ENCODE data around the gene SULT1E1. TPM values are rescaled to one million over a fixed set of nuclear protein-coding genes. Genes with fewer than 3 reads are reported as not detected.

SULT1E1 gene
- total RNA-seq, 1 donor from 2014 or later = 1.1 TPM

GRCh38 chr4:69843301-69843700, 16.6 kb downstream of the SULT1E1 start:
- no peak for DNase-seq (ENCODE audit: low read depth)
- no peak for TF ChIP-seq CTCF (IDR thresholded peaks at IDR 0.05; ENCODE audit: insufficient read depth, low read length, severe bottlenecking)
- no peaks in the 10 kb centered on the region for H3K27me3 ChIP-seq (ENCODE audit: control insufficient read depth, insufficient read depth, low read length)
- no peaks in the 10 kb centered on the region for H3K36me3 ChIP-seq (ENCODE audit: control insufficient read depth, insufficient read depth, low read length)
- FAIRE-seq = no peak
- H3K4me3 ChIP-seq (ENCODE audit: low read depth, low read length) = no peak overlapping the region

GRCh38 chr4:69838977-69839376, 21.0 kb downstream of the SULT1E1 start:
- no peak for TF ChIP-seq CTCF (IDR thresholded peaks at IDR 0.05; ENCODE audit: insufficient read depth, low read length, severe bottlenecking)
- no peak for DNase-seq (ENCODE audit: low read depth)
- Histone ChIP-seq H3K36me3 (ENCODE audit: control insufficient read depth, insufficient read depth, low read length) (no peaks in the 10 kb centered on the region), H3K27me3 (ENCODE audit: control insufficient read depth, insufficient read depth, low read length) (no peaks in the 10 kb centered on the region), H3K4me3 (ENCODE audit: low read depth, low read length) (no peak overlapping the region)
- no peak for FAIRE-seq

GRCh38 chr4:69836287-69836686, 23.7 kb downstream of the SULT1E1 start:
- FAIRE-seq (no peak), DNase-seq (ENCODE audit: low read depth) (no peak)
- no peaks in the 10 kb centered on the region for H3K27me3 ChIP-seq (ENCODE audit: control insufficient read depth, insufficient read depth, low read length)
- H3K36me3 ChIP-seq (ENCODE audit: control insufficient read depth, insufficient read depth, low read length) = no peaks in the 10 kb centered on the region
- TF ChIP-seq CTCF (IDR thresholded peaks at IDR 0.05; ENCODE audit: insufficient read depth, low read length, severe bottlenecking) = no peak
- H3K4me3 ChIP-seq (ENCODE audit: low read depth, low read length) = no peak overlapping the region

GRCh38 chr4:69835766-69836165, 24.2 kb downstream of the SULT1E1 start:
- no peak for FAIRE-seq
- Histone ChIP-seq H3K27me3 (ENCODE audit: control insufficient read depth, insufficient read depth, low read length) (no peaks in the 10 kb centered on the region), H3K4me3 (ENCODE audit: low read depth, low read length) (no peak overlapping the region), H3K36me3 (ENCODE audit: control insufficient read depth, insufficient read depth, low read length) (no peaks in the 10 kb centered on the region)
- DNase-seq (ENCODE audit: low read depth) = no peak
- no peak for TF ChIP-seq CTCF (IDR thresholded peaks at IDR 0.05; ENCODE audit: insufficient read depth, low read length, severe bottlenecking)

DNA sequence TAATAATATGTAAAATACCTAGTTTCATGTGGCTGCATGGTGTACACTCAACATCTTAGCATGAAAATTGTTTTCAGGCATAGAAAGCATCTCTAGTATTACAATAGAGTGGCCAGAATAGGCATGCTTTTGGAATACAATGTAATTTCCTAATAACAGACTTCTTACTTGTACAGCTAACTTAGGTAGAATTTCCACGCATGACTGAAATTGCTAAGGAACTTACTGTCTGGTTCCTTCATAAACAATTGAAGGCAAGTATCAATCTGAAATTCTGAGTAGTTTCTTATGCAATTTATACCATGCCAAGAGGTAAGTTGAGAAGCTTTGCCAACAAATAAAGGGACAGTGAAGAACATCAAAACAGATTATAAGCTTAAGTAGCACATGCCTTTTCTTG, 26.7 kb downstream of the SULT1E1 start:
- H3K27me3 ChIP-seq (ENCODE audit: control insufficient read depth, insufficient read depth, low read length) = no peaks in the 10 kb centered on the region
- H3K4me3 ChIP-seq (ENCODE audit: low read depth, low read length) = no peak overlapping the region
- no peak for FAIRE-seq
- TF ChIP-seq CTCF (IDR thresholded peaks at IDR 0.05; ENCODE audit: insufficient read depth, low read length, severe bottlenecking) = no peak
- H3K36me3 ChIP-seq (ENCODE audit: control insufficient read depth, insufficient read depth, low read length) = no peaks in the 10 kb centered on the region
- peak; percentile 5 for DNase-seq (ENCODE audit: low read depth)

DNA sequence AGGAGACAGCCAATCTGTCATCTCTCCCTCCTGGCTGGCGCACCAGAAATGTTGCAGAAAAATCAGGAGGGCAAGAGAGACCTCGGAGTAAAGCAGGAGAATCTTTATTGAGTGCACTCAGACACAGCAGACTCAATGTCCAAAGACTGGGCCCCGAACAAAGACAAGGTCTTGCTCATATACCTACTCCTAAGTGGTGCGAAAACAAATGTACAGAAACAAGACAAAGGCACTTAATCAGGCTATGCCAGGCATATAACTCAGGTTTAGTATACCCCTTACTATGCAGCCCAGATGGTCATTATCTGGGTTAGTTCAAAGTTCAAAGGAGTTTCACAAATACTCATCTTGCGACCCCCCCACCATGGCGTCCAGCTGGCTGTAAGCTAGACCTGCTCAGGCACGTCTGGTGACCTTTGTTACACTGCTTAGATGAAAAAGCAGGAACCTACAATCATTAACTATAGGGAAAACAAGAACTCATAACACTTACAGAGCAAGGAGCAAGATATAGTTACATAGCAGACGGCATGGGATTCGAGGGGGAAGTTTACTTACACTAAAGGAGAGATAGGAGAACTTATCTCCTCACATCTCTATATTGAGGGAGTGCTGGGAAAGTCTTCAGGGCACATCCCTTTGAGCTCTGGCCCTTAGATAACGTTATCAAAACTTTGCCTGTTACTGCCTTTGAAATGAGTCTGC, 27.5 kb downstream of the SULT1E1 start:
- DNase-seq (ENCODE audit: low read depth) (peak; percentile 17), FAIRE-seq (peak; percentile 13)
- H3K36me3 ChIP-seq (ENCODE audit: control insufficient read depth, insufficient read depth, low read length) = no peaks in the 10 kb centered on the region
- no peak for TF ChIP-seq CTCF (IDR thresholded peaks at IDR 0.05; ENCODE audit: insufficient read depth, low read length, severe bottlenecking)
- H3K27me3 ChIP-seq (ENCODE audit: control insufficient read depth, insufficient read depth, low read length) = no peaks in the 10 kb centered on the region
- no peak overlapping the region for H3K4me3 ChIP-seq (ENCODE audit: low read depth, low read length)

Measured in bronchial epithelial cell (primary cell).